Activated T-helper 1 cell treated with anti-CD3 and anti-CD28 coated beads, Interleukin-2, amount 50 U/mL, for 16 hours (primary cell): Measurements from ENCODE around the gene PDE1A.

Experiments
- DNase-seq, 2 donors: peaks; one replicate each; pipeline ENCODE4 v3.0.0-alpha.2; 2020; ENCODE audit warnings: low read depth in 1 of 2, low spot score in 1 of 2

PDE1A gene

GRCh38 chr2:182220335-182220734, 206.5 kb downstream of the PDE1A start:
- no peak for DNase-seq

GRCh38 chr2:182210669-182211068, 216.2 kb downstream of the PDE1A start:
- DNase-seq: no peak

- no peak for DNase-seq
These were observed 218.4 kb downstream of the PDE1A start for GRCh38 chr2:182208421-182208820.

GRCh38 chr2:182207049-182207746, 219.6 kb downstream of the PDE1A start:
- no peak for DNase-seq

GRCh38 chr2:182197529-182197928, 229.3 kb downstream of the PDE1A start:
- no peak for DNase-seq

GRCh38 chr2:182193291-182193690, 233.5 kb downstream of the PDE1A start:
- no peak for DNase-seq

GRCh38 chr2:182191061-182191460, 235.8 kb downstream of the PDE1A start:
- no peak for DNase-seq

GRCh38 chr2:182187130-182187529, 239.7 kb downstream of the PDE1A start:
- no peak for DNase-seq

- no peak for DNase-seq
These were observed 240.6 kb downstream of the PDE1A start for GRCh38 chr2:182186132-182186735.

GRCh38 chr2:182182436-182182835, 244.4 kb downstream of the PDE1A start:
- DNase-seq: no peak

GRCh38 chr2:182181381-182181780, 245.5 kb downstream of the PDE1A start:
- DNase-seq: no peak

- DNase-seq: no peak
These were observed 247.7 kb downstream of the PDE1A start for GRCh38 chr2:182179176-182179575.

GRCh38 chr2:182173944-182174622, 252.8 kb downstream of the PDE1A start:
- no peak for DNase-seq

GRCh38 chr2:182170341-182170740, 256.5 kb downstream of the PDE1A start:
- DNase-seq: no peak

- no peak for DNase-seq
These were observed 259.0 kb downstream of the PDE1A start for GRCh38 chr2:182167882-182168281.

- no peak for DNase-seq
These were observed 260.0 kb downstream of the PDE1A start for GRCh38 chr2:182166841-182167240.

GRCh38 chr2:182166406-182166805, 260.4 kb downstream of the PDE1A start:
- no peak for DNase-seq

- no peak for DNase-seq
These were observed 261.6 kb downstream of the PDE1A start for GRCh38 chr2:182165202-182165601.

GRCh38 chr2:182164686-182165085, 262.1 kb downstream of the PDE1A start:
- no peak for DNase-seq

- DNase-seq: no peak
These were observed 263.0 kb downstream of the PDE1A start for GRCh38 chr2:182163878-182164277.

- no peak for DNase-seq
These were observed 278.5 kb downstream of the PDE1A start for GRCh38 chr2:182148344-182148743.

GRCh38 chr2:182144776-182145165, 282.1 kb downstream of the PDE1A start:
- no peak for DNase-seq
